OCI-LY7 (cell line): ENCODE data around the gene ADAMTS2.

Experiments
- EZH2phosphoT487 ChIP-seq: fragments of 200-600 bp; sonication (generic); IDR thresholded peaks from 2 replicates; pipeline ENCODE4 v1.6.1; 2018; ENCODE audit warnings: low read depth, borderline replicate concordance, mild to moderate bottlenecking, mixed run types, antibody characterized with exemption, low read length, moderate library complexity, mixed read lengths
- TF ChIP-seq, protein P1 (sequence below): fragments of 200-600 bp; sonication (generic); conservative IDR thresholded peaks from 2 replicates; pipeline ENCODE4 v1.5.1; 2014; ENCODE audit warnings: mild to moderate bottlenecking, antibody characterized with exemption, low read length, moderate library complexity, mixed read lengths

DNA sequence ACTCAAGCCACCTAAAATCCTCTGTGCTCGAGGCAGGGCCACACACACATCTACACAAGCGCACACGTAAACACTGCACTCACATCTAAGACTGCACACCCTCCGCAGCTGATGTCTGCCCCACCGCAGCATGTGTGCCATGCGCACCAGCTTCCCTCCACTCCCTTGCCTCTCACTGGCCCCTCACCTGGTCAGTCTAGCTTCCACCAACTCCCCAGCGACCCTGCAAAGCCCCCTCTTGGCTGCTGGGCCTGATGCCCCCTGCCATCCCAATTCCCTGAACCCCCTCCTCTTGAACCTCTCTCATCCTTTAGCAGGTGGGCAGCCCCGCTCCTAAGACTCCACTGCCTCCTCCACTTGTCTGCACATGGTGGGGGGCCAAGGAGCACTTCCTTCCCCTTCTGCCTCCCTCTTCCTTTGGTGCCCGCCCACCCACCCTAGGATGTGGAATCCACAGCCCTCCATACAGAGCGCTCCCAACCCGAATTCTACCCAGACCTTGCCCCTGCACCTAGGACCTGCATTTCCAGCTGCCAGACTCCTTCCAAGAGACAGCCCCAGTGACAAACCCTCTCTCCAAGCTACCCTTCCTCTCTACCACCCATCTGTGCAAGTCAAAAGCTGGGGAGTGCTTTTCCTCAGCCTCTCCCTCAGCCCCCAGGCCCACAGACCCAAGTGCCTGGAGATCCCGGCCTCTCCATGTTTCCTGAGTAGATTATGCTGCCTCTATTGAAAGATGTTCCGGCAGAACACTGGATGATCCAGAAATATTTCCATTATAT lies 23.9 kb downstream of the ADAMTS2 start:
- TF ChIP-seq EZH2phosphoT487 = no peak
- TF ChIP-seq, protein P1, sequence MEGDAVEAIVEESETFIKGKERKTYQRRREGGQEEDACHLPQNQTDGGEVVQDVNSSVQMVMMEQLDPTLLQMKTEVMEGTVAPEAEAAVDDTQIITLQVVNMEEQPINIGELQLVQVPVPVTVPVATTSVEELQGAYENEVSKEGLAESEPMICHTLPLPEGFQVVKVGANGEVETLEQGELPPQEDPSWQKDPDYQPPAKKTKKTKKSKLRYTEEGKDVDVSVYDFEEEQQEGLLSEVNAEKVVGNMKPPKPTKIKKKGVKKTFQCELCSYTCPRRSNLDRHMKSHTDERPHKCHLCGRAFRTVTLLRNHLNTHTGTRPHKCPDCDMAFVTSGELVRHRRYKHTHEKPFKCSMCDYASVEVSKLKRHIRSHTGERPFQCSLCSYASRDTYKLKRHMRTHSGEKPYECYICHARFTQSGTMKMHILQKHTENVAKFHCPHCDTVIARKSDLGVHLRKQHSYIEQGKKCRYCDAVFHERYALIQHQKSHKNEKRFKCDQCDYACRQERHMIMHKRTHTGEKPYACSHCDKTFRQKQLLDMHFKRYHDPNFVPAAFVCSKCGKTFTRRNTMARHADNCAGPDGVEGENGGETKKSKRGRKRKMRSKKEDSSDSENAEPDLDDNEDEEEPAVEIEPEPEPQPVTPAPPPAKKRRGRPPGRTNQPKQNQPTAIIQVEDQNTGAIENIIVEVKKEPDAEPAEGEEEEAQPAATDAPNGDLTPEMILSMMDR = no peak
